GM21723 (cell line): Measurements from ENCODE around the gene TIMM8A.
A peak's percentile ranks its signal among the peaks of the same experiment; 100 is the strongest.
"Not testable (repeated sequence)": the region's sequence is repeated elsewhere in the genome, so short reads cannot be mapped to it uniquely, and the experiment has no call there.

Source experiments
- ATAC-seq: cut with Tn5 transposase; IDR thresholded peaks from one replicate; pipeline ENCODE4 v1.9.1; 2021; ENCODE audit warnings: mild to moderate bottlenecking, moderate library complexity; ENCODE audit not compliant: unreplicated experiment

TIMM8A gene

GRCh38 chrX:101360390-101360789, 11.8 kb upstream of the TIMM8A start:
- no peak for ATAC-seq

GRCh38 chrX:101359966-101360365, 11.4 kb upstream of the TIMM8A start:
- no peak for ATAC-seq

GRCh38 chrX:101357166-101357795, 8.7 kb upstream of the TIMM8A start:
- peak; percentile 47 for ATAC-seq

DNA sequence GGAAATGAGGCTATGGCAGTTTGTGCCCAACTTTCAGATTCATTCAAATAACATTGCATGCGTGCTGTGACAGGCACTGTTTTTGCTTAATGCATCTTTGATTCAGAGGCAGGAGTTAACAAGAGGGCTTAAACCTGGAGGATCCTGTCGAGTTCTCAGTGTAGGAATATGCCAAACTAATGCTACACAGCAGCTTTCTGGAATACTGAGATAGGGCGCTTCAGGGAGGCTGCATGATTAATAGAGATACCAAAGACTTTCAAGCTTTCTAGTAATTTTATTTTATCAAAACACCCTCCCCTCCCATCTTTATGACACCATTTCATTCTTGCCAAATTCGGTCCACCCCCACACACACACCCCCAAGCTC, 636 bp upstream of the TIMM8A start:
- ATAC-seq, result peak; percentile 15

- ATAC-seq, result peak; percentile 14
These were observed 587 bp downstream of the TIMM8A start for GRCh38 chrX:101347859-101348451.

DNA sequence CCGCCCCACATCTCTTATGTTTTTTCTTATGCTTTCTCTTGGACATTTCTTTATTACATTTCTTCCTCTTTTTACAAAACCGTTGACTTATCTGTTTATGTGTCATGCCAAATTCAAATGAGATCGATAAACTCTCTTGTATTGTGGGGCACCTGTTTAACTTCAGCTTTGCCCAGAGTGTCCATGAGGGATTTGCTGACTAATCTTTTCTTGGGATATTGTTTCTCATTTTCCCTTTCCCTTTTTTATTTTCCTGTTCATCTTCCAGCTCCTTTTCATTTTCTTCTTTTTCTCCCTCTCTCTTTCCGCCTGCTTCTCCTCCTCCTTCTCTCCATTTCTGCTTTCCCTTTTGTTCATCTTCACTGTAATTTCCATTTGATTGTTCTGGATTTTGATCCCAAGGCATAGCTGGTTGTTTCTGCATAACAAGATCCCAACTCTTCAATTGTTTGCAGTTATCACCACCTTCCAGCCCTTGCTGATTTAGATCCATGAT, 10.7 kb downstream of the TIMM8A start:
- ATAC-seq, result no peak

DNA sequence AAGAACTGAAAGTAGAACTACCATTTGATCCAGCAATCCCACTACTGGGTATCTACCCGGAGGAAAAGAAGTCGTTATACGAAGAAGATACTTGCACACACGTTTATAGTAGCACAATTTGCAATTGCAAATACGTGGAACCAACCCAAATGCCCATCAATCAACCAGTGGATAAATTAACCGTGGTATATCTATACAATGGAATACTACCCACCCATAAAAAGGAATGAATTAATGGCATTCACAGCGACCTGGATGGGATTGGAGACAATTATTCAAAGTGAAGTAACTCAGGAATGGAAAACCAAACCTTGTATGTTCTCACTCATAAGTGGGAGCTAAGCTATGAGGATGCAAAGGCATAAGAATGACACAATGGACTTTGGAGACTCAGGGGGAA, 14.2 kb downstream of the TIMM8A start:
- ATAC-seq, result not testable (repeated sequence)

DNA sequence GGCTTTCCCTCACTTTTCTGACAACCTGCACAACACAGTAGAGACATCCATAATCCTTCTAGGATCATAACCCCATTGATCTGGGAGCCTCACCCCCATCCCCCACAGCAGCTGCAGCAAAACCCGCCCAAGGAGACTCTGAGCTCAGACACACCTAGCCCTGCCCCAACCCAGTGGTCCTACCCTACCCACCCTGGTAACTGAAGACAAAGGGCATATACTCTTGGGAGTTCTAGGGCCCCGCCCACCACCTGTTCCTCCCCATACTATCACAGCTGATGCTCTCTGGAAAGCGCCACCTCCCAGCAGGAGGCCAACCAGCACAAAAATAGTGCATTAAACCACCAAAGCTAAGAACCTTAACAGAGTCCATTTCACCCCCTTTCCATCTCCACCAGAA, 21.9 kb downstream of the TIMM8A start:
- ATAC-seq, result not testable (repeated sequence)

GRCh38 chrX:101303790-101304189, 44.8 kb downstream of the TIMM8A start:
- no peak for ATAC-seq
